GM18498 (cell line): ENCODE results near the gene ATP7B.
"Not testable (repeated sequence)": the region's sequence is repeated elsewhere in the genome, so short reads cannot be mapped to it uniquely, and the experiment has no call there.

ENCODE experiments used
- ATAC-seq: cut with Tn5 transposase; IDR thresholded peaks from one replicate; pipeline ENCODE4 v1.9.1; 2021; ENCODE audit warnings: mild to moderate bottlenecking, moderate library complexity; ENCODE audit not compliant: unreplicated experiment

ATP7B gene

GRCh38 chr13:52010890-52011631 is at the start of gene ATP7B:
TSS of gene ATP7B (minus strand) at chr13:52011450. CDS start at chr13:52011337, 113 bp downstream.
- peak; percentile 4 for ATAC-seq

- ATAC-seq = no peak
Measured at GRCh38 chr13:52053460-52053859, 42.2 kb upstream of the ATP7B start.

- no peak for ATAC-seq
Measured at GRCh38 chr13:52051400-52051799, 40.1 kb upstream of the ATP7B start.

GRCh38 chr13:52048516-52048915 is 37.3 kb upstream of the ATP7B start:
- ATAC-seq = no peak

GRCh38 chr13:52047463-52047862 is 36.2 kb upstream of the ATP7B start:
- no peak for ATAC-seq

GRCh38 chr13:52043675-52044074 is 32.4 kb upstream of the ATP7B start:
- no peak for ATAC-seq

- ATAC-seq = no peak
Measured at GRCh38 chr13:52036037-52036436, 24.8 kb upstream of the ATP7B start.

GRCh38 chr13:52034616-52035226 is 23.5 kb upstream of the ATP7B start:
- ATAC-seq = no peak

GRCh38 chr13:52033039-52033438 is 21.8 kb upstream of the ATP7B start:
- ATAC-seq = no peak

- ATAC-seq = not testable (repeated sequence)
Measured at GRCh38 chr13:52030401-52030800, 19.2 kb upstream of the ATP7B start.

- ATAC-seq = no peak
Measured at GRCh38 chr13:52029569-52029968, 18.3 kb upstream of the ATP7B start.

GRCh38 chr13:52027832-52028231 is 16.6 kb upstream of the ATP7B start:
- no peak for ATAC-seq

GRCh38 chr13:52026246-52026626 is 15.0 kb upstream of the ATP7B start:
- no peak for ATAC-seq

- ATAC-seq = no peak
Measured at GRCh38 chr13:52025475-52026245, 14.4 kb upstream of the ATP7B start.

GRCh38 chr13:52024481-52024880 is 13.2 kb upstream of the ATP7B start, which contains the start of gene UTP14C:
TSS of gene UTP14C (plus strand) at chr13:52024691. CDS start at chr13:52028805, 4,114 bp downstream.
- ATAC-seq = no peak

- ATAC-seq = no peak
Measured at GRCh38 chr13:52022356-52022755, 11.1 kb upstream of the ATP7B start.

- no peak for ATAC-seq
Measured at GRCh38 chr13:52020191-52020590, 8.9 kb upstream of the ATP7B start.

- no peak for ATAC-seq
Measured at GRCh38 chr13:52016296-52016695, 5.0 kb upstream of the ATP7B start.

- ATAC-seq = no peak
Measured at GRCh38 chr13:52012512-52012836, 1.2 kb upstream of the ATP7B start.

- ATAC-seq = peak; percentile 100
Measured at GRCh38 chr13:52011632-52012511, 622 bp upstream of the ATP7B start, which contains the start of gene ALG11. TSS of gene ALG11 (plus strand) at chr13:52012398. CDS start at chr13:52012419, 21 bp downstream.

- no peak for ATAC-seq
Measured at GRCh38 chr13:52009946-52010345, 1.3 kb downstream of the ATP7B start.
